CD1c-positive myeloid dendritic cell (primary cell): ENCODE data around the gene MED27.

Experiments
- DNase-seq: peaks from one replicate; pipeline ENCODE4 v3.0.0-alpha.2; 2016; ENCODE audit errors: extremely low spot score

MED27 gene

DNA sequence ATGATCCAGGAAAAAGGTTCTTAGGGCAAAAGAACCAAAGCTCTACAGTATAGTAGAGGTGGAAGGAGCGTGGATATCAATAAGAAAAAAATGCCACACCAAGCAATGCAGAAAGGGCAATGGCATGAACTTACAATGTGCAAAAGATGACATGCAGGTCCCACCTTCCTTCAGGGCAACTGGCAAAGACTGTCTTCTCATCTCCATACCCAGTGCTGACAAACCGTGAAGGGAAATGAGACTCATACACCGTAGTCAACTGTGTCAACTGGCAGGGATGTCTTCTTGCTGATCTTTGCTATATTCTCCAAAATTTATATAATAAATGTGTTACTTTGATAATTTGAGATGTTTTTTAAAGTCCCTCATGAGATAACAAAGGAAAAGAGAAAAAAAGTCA lies 36.0 kb downstream of the MED27 start:
- no peak for DNase-seq

DNA sequence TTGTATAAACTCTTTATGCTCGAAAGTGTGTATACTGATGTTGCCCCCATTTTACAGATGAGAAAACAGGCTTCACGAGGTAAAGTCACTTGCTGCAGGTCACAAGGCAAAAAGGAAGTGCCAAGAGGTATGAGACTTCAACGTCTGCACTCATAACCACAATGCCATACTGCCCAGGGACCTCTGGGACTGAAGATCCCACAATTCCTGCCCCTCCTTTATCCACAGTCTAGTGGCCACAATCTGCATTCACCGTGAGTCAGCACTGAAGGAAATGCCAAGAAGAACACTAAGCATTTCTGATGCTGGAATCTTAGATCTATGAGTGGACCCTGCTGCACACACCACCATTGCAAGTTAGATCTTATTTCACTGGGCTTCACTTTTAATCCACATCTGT lies 37.3 kb downstream of the MED27 start:
- DNase-seq: no peak

DNA sequence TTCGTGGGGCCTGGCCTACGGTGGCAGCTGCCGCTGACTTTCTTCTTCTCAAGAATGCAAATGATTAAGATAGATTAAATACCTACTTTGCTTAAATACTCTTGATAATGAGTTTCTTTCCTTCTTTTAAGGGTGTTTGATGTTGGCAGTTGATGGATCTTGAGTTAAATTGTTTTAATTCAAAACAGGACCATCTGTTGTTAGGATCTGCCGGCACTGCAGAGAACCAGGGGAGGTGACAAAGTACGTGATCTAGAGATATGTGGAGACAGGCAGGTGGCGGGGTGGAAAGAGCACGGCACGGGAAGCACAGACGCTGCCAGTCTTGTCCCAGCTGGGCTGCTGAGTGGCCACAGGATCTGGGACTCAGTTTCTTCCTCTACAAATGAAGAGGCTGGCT lies 37.9 kb downstream of the MED27 start:
- no peak for DNase-seq

DNA sequence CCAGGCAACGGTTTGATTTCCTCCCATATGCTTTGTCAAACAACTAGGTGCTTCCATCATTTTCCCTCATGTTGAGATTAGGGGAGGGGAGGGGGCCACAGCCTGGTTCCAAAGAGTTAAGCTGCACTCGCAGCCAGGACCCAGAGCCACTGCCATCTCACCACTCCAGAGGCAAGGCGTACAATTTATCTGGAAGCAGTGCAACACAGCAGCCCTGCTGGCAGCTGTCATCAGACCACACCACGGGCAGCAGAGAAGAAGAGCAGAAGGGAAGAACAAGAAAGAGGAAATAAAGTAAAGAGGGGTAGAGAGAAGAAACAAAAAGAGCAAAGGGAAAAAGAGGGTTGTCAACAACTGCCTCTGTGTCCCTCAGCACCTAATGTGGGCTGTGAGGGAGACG lies 38.9 kb downstream of the MED27 start:
- no peak for DNase-seq

DNA sequence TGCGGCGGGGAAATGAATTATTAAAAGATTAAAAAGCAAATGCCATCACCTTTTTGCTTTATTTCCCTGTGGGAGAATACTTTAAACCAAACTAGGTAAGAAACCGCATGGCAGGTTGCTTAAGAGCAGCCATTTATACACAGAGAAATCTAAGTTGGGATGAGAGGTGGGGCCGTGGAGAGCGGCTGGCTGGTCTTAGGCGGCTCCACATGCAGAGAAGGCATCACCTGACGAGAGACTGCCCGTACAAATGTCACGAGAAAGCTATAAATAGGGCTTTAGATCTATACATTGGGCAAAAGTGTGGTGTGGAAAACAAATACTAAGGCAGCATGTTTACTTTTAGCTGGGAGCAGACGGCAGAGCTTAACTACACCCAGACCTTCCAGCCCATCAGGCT lies 39.4 kb downstream of the MED27 start:
- no peak for DNase-seq

DNA sequence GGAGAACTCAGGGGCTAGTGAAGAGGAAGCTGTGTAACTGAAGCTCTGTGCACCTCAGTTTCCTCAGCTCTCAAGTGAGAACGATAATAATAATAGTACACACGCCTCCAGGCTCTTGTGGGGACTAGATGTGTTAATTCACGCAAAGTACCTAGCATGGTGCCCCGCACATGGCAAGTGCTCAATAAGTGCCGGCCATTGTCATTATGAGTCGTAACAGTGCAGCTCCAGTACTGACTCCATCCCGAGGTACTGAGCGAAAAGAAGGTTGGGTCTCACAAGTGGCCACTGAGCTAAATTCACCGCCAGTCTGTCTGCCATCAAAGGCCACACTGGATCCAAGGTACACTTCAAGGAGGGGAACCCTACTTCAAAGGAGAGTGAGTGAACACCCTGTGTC lies 40.4 kb downstream of the MED27 start:
- no peak for DNase-seq

DNA sequence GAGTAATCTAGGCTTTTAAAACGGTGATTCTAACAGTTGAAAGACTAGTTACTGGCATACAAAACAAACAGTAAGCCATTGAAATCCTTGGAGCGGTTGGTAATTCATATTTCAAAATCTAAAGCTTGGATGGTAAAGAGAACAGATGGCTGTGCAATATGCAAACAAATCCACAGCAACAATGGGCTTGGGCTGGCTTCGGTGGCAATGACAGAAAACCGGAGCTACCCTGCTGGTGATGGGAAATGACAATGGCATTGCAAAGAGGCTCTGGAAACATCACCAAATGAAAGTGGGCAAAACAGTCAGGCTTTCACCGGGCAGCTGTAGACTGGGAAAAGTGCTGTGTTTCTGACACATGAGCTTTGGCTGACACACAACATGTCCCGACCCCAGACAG lies 42.2 kb downstream of the MED27 start:
- no peak for DNase-seq

DNA sequence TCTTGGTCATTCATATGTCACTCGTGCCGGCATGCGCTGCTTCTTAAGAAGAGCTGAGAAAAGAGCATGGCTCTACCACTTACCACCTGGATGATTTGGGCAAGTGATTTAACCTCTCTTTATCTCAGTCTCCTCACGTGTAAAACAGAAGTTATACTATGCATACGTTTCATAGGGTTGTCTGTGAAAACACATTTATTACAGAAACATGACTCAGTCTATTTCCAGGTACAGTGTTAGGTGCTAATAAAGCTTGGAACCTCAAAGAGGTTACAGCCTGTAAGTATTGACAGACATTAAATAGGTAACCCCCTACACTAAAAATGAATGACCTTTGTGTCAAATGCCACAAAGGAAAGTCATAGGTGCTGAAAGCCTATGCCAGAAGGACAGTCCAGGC lies 43.1 kb downstream of the MED27 start:
- DNase-seq: no peak

DNA sequence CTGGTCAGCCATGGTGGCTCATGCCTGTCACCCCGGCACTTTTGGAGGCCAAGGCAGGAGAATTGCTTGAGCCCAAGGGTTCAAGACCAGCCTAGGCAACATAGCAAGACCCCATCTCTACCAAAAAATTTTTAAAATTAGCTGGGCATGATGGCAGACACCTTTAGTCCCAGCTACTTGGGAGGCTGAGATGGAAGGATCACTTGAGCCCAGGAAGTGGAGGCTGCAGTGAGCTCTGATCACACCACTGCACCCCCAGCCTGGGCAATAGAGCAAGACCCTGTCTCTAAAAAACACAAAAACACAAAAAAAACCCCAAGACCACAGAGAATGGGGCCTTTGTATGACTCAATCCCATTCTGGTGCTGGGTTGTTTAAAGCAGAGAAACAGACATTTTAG lies 44.0 kb downstream of the MED27 start:
- DNase-seq: no peak

DNA sequence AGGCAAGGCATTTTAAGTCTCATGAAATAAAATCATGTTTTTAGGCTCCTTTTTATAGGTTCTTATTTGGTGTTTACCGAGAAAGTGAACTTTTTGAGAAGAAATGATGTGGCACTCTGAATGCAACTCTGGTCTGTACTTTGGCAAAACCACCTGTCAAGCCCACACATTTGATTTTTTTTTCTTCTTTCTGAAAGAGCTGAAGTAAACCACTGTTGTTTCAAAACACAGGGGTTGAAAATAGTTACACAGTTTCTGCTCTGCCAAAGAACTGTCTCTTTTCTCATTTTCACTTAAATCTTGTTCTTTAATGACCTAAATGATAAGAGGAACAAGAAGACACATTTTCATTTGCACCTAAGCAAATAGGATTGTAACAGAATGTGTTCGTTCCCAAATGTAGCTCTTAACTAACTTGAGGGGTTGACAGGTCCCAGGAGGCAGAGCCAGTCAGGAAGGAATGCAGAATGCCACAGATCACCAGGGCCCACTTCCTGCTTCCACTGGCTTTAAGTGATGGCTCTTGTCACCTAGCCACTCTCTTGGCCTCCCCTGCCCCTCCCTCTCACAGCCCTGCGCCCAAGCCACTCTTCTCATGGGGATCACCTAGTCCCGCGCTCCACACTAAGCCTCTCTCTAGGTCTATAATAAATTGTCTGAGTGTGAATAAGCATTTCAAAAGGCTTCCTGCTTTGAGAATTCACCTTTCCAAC lies 47.3 kb downstream of the MED27 start:
- DNase-seq: no peak

DNA sequence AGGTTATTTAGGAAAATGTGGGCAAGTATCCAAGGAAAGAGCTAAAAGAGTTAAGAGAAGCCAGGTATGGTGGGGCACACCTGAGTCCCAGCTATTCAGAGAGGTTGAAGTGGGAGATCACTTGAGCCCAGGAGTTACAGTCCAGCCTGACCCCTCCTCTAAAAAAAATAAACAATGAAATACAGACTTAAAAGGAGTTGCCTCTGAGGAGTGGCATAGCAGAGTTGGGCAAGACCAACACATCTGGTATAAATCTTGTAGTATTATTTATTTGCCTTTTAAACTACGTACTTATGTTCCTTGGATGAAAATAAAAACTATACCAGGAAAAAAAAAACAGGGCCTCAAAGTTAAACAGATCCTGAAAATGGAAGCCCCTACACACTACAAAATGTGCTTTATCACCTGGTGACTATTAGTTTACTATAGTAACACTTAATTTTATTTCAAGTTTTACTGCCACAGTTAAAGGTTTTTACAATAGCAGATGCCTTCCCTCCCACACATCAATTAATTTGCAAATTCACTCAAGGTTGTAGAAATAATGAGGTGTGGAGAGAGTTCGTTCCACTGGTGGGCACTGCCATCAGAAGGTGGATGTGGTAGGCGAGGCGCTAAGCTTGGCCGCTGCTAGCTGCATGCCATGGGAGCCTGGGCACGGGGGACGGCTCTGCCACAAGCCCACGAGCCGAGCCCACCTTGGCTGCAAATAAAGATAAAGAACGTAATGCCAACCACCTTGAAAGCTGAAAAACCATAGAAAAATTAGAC lies 48.0 kb downstream of the MED27 start:
- no peak for DNase-seq

DNA sequence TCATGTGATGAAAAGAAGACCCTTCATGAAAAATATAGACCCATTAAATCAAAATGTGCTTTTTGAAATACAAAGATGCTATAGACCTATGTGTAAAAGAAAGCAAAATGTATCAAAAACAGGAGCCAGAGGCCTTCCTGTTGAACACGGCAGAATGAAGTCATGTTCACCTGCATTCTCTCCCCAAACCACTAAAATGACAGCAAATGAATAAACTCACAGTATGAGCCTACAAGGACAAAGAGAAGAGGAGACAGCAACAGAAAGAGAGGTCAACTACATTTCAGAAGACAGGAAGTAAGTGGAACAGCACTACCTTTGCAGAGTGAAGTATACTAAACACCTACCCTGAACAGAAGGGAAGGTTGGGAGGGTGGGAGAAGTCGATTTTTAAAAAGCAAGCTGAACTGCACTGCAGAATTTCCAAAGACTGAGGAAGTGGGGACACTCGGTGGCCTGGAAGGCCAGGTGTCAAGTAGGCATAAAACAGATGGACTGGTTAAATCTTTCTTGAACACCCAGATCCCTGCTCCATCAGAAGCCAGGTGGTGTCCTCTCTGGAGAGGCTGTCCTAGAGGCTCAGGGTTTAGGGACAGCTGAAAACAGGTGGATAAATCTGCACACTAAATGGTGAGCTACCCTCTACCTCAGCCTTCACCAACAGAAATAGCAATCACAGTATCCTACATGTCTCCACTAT lies 48.9 kb downstream of the MED27 start:
- DNase-seq: no peak

DNA sequence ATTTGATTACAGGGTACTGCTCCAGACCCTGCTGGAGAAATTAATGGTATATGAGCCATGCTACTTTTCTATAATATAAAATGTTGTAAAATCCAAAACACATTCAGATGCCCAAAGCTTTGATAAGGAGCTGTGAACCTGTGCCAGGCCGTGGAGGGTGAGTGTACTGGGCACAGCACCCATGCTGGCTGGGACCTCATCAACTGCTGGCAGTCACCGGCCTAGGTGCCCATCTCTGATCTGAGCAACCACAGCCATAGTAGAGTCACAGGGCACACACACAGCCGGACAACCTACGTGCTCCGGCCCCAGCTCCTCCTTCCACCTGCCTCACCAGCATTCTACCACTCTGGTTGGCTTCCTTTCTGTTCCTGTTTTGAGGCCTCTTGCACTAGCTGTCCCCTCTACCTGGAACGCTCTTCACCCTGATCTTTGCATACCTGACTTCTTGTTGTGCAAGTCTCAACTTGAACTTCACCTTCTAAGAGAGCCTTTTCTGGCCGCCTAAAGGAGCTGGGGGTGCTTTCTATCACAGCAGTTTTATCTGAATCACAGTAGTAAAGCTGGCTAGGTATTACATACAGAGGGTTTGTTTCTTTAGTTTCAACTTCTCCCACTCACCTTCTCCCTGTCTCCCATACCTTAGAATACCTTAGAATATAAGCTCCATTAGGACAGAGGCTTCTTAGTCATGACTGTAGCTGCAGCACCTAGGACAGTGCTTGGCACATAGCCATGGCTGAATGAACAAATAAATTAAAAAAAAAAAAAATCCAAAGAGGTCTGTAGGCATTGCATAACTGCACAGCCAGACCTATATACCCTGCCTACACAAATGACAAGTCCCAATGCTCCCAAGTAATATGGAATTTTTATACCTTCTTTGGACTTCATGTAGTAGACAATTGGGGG lies 51.7 kb downstream of the MED27 start:
- no peak for DNase-seq

DNA sequence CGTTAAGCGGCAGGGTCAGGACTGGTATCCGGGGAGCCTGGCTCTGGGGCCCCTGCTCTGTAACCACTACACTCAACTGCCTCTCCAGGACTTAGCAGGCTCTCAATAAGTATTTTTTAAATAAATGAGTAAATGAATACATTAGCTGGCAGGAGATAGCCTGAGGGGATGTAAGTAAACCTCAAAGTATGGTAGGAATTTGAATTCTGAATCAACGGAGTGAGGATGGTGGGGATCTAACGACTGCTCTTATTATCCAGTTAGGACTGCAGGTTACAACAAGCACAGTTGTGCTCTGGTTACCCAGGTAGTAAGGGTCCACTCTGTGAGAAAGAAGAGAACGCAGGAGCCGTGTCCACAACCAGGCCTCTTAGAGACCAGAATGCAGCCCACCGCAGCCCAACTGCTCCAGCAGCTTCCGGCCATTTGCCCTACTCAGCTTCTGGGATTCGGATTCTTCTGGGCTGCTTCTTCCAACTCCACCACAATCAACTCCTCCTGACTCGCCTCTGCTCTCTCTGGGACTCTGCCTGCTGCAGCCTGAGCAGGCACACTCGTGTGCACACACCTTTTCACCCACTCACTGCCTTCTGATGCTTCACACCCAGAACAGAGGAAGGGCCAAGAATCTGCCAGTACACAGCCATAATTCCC lies 52.6 kb downstream of the MED27 start:
- DNase-seq: no peak

DNA sequence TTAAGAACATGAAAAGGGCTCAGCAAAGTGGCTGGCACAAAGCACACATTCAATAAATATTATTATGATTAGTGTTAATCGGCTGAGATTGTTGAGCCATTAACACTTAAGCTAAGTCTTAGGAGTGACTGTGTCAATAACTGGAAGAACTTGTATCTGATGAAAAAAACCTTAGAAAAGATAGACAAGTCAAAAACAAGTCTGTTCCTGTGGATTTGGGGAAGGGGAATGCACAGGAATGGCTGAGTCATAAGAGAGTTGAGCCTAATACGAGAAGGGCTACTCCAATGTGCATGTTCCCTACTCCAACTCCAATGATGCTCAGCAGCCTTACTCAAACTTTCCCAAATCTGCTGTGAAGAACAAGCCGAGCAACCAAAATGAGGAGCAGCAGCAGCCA lies 53.9 kb downstream of the MED27 start:
- DNase-seq: no peak

DNA sequence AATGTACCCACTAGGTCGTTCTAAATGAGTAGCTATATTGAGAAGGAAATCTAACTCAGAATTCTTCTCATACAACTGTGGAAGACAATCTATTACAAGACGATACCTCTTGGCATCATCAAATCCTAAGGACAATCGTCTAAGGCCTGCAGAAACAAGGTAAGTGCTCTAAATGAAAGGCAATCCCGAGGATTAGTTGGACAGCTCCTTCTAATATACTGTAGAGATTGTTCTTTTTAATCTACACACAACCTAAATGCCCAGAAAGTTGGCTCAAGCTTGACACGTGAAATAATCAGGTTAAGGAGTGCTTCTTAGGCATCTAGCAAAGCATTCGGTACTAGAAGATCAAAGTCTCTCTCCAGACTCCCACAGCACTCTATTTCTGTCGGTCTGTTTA lies 55.1 kb downstream of the MED27 start:
- DNase-seq: no peak

DNA sequence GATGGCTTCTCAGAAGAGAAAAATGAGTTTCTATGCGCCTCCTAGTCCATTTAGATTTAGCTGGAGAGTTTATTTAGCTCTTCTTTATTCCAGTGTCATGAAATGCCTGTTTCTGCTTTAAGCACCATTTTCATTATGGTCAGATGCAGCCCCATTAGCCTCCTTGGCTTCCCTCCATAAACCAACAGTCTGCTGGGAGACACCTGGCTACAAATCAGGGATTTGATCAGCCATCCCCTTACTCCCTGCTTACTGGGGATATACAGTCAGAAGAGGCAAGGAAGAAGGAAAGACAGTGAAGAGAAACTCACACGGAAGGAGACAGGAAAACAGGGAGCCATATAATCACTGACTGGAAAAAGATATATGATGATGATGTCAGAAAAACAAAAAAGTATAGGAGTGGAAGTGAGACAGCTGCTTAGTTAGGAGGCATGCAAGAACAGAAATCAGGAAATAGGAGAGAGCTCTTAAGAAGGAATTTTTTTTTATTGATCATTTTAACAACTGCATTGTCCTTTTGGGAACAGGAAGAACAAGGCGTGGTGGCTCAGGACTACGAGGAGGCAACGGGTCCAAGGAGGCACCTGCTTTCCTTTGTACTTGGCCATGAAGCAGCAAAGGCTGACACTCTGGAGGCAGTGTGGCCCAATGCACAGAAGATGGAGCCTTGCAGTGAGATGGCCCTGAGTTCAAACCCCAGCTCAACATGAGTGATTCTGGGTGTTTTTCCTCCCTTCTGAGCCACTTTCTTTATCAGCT lies 56.1 kb downstream of the MED27 start:
- no peak for DNase-seq

DNA sequence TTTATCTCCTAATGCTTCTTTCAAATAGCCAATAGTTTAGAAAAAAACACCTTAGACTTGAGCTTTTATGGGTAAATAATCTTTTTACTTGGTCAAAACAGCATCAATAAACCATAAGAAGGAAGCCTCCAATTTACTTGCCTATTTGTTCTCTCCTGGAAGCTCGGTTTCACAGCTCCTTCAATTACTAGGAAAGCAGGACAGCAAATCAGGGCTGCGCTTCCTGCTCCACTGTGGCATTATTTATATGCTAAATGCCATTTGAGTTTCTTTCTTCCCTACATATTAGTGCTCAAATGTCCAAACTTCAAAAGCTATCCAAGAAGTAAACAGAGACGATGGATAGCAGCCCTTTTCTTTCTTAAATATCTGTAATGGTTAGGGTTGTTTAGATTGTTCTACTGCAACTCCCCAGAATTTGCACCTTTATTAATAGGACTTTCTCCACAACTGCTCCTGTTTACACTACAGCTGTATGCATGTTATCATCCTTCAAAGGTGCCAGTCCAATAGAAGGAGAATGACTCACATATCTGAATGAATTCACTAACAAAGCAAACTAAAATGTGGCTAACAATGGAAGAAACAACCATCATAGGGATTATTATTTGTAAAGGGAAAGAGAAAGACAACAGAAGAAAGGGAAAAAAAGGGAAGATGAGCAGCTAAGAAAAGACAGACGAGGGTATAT lies 58.7 kb downstream of the MED27 start:
- DNase-seq: no peak

DNA sequence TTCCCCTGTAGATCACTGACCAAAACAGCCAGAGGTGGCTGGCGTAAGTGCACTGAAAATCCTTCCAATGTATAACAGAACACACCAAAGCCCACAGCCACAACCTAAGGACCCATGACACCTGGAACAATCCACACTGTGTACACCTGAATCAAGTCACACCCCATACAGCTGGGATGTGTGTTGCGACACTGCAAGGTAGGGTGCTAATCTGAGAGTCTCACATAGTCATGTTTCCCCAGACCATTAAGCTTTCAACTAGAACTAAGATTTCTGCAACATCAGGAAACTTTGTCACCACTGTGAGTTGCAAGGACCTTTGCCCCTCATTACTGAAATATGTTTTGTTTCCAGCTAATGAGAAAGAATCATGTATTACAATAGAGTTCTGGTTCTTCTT lies 59.4 kb downstream of the MED27 start:
- no peak for DNase-seq

DNA sequence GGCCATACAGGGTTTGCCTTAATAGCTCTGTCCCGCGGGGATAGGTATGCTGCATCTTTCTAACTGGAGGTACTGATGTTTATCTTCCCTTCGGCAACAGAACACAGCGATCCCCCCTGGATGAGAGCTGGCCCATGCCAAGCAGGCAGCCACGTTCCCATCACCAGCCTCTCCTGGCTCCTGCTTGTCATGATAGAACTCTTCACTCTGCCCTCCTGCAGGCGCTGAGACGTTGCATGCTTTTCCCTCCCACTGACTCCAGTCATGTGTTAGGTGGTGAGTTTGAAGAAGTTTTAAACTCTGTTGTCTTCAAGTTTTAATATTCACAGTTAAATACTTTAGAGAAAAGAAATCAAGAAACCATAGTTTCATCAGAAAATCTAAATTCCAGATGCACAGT lies 60.0 kb downstream of the MED27 start:
- no peak for DNase-seq
